ENCODE data around the gene ADGRD2. TPM values are rescaled to one million over a fixed set of nuclear protein-coding genes. Genes with fewer than 3 reads are reported as not detected.

The ADGRD2 gene
- total RNA-seq, 1 experiment from 2014 or later, result not detected

Other genes with a start within 250 kb of the ADGRD2 start
- 20.1 and 23.2 TPM in 2 replicates for gene NEK6, start 192.5 kb upstream of the ADGRD2 start, total RNA-seq (2014; rRNA removed; shearing (Covaris generic))
- gene PSMB7, start 35.0 kb upstream of the ADGRD2 start, total RNA-seq (2014; rRNA removed; shearing (Covaris generic)), result 302 and 379 TPM in 2 replicates
- not detected in 2 replicates for gene NR5A1, start 56.9 kb downstream of the ADGRD2 start, total RNA-seq (2014; rRNA removed; shearing (Covaris generic))

All from NCI-H460 (cell line).